ENCODE measurements around the gene CCDC136.

The CCDC136 gene

GRCh38 chr7:128826916-128827247 is 35.1 kb downstream of the CCDC136 start:
- DNase-seq (ENCODE audit: low spot score) (no peak), ATAC-seq (ENCODE audit: low read depth) (no peak)
- peaks cover 18% of the 10 kb centered on the region for H3K4me1 ChIP-seq (ENCODE audit: insufficient read depth, poor library complexity, severe bottlenecking)
- no peak overlapping the region for H3K4me3 ChIP-seq (ENCODE audit: severe bottlenecking)
- no peak overlapping the region for H3K27ac ChIP-seq (ENCODE audit: poor library complexity, severe bottlenecking)
- TF ChIP-seq CTCF (IDR thresholded peaks at IDR 0.05; ENCODE audit: poor library complexity, severe bottlenecking), result no peak
- peaks cover 4% of the 10 kb centered on the region for H3K27me3 ChIP-seq (ENCODE audit: insufficient read depth, poor library complexity, severe bottlenecking)
- no peaks in the 10 kb centered on the region for H3K9me3 ChIP-seq (ENCODE audit: severe bottlenecking)
- H3K36me3 ChIP-seq (ENCODE audit: low read depth), result no peaks in the 10 kb centered on the region

- DNase-seq (ENCODE audit: low spot score) (no peak), ATAC-seq (ENCODE audit: low read depth) (peak; percentile 54)
- peaks cover 18% of the 10 kb centered on the region for H3K4me1 ChIP-seq (ENCODE audit: insufficient read depth, poor library complexity, severe bottlenecking)
- no peak overlapping the region for H3K4me3 ChIP-seq (ENCODE audit: severe bottlenecking)
- no peak overlapping the region for H3K27ac ChIP-seq (ENCODE audit: poor library complexity, severe bottlenecking)
- H3K36me3 ChIP-seq (ENCODE audit: low read depth), result no peaks in the 10 kb centered on the region
- peaks cover 4% of the 10 kb centered on the region for H3K27me3 ChIP-seq (ENCODE audit: insufficient read depth, poor library complexity, severe bottlenecking)
- TF ChIP-seq CTCF (IDR thresholded peaks at IDR 0.05; ENCODE audit: poor library complexity, severe bottlenecking), result no peak
- H3K9me3 ChIP-seq (ENCODE audit: severe bottlenecking), result no peaks in the 10 kb centered on the region
Measured at GRCh38 chr7:128827248-128827958, 35.6 kb downstream of the CCDC136 start.

GRCh38 chr7:128827971-128828711 is 36.4 kb downstream of the CCDC136 start:
- Histone ChIP-seq H3K4me1 (ENCODE audit: insufficient read depth, poor library complexity, severe bottlenecking) (peaks cover 18% of the 10 kb centered on the region), H3K36me3 (ENCODE audit: low read depth) (no peaks in the 10 kb centered on the region), H3K27me3 (ENCODE audit: insufficient read depth, poor library complexity, severe bottlenecking) (peaks cover 4% of the 10 kb centered on the region), H3K27ac (ENCODE audit: poor library complexity, severe bottlenecking) (no peak overlapping the region), H3K4me3 (ENCODE audit: severe bottlenecking) (no peak overlapping the region), H3K9me3 (ENCODE audit: severe bottlenecking) (no peaks in the 10 kb centered on the region)
- DNase-seq (ENCODE audit: low spot score) (no peak), ATAC-seq (ENCODE audit: low read depth) (peak; percentile 30; the same call in 2 of the 3 replicates)
- TF ChIP-seq CTCF (IDR thresholded peaks at IDR 0.05; ENCODE audit: poor library complexity, severe bottlenecking), result no peak

- DNase-seq (ENCODE audit: low spot score), result no peak
- peak; percentile 18; the same call in 2 of the 3 replicates for ATAC-seq (ENCODE audit: low read depth)
- TF ChIP-seq CTCF (IDR thresholded peaks at IDR 0.05; ENCODE audit: poor library complexity, severe bottlenecking), result no peak
- H3K27ac ChIP-seq (ENCODE audit: poor library complexity, severe bottlenecking), result no peak overlapping the region
- peaks cover 18% of the 10 kb centered on the region for H3K4me1 ChIP-seq (ENCODE audit: insufficient read depth, poor library complexity, severe bottlenecking)
- no peaks in the 10 kb centered on the region for H3K9me3 ChIP-seq (ENCODE audit: severe bottlenecking)
- no peaks in the 10 kb centered on the region for H3K36me3 ChIP-seq (ENCODE audit: low read depth)
- H3K27me3 ChIP-seq (ENCODE audit: insufficient read depth, poor library complexity, severe bottlenecking), result peaks cover 4% of the 10 kb centered on the region
- H3K4me3 ChIP-seq (ENCODE audit: severe bottlenecking), result peak overlapping the region; percentile 34
Measured at GRCh38 chr7:128829391-128830166, 37.8 kb downstream of the CCDC136 start.
